DMS153 treated with DMSO at 0.1 percent for 48 hours (cell line): ENCODE data around the gene POLR2C.
"Not testable (repeated sequence)": the region's sequence is repeated elsewhere in the genome, so short reads cannot be mapped to it uniquely, and the experiment has no call there.

Experiments
- DNase-seq: peaks from one replicate; lab custom pipeline; 2025; ENCODE audit not compliant: unreplicated experiment; lab: John Stamatoyannopoulos, UW

The POLR2C gene

DNA sequence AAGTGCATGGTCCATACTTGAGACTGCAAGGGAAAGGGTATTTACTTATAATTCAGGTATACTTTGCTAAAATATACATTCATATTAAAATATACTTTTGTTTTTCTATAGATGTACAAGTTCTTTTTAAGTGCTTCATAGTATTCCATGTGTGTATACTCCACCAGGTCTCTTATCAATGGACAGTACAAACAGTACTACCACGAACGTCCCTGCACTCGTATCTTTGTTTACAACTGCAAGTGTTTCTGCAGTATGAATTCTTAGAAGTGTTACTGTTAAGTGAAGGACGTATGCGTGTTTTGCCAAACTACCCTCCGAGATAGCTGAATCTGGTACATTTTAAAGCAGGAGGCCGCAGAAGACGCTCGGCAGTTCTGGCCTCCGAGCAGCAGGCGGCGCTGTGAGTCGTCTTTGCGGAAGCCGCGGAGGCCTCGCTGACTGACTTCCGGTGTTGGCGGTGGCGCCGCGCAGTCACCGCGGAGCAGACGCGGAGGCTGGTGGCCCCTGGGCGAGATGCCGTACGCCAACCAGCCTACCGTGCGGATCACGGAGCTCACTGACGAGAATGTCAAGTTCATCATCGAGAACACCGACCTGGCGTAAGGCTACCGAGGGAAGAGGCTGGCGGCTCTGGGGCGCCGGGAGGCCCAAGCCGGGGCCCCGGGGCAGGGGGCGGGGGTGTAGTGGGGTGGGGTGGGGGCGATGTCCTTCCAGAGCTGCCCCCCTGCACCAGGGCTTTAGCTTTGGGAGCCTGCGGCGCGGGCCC lies at the start of gene POLR2C:
TSS of gene POLR2C (plus strand) at position 471 of the 769 bp plus-strand sequence. CDS start at position 517, 46 bp downstream.
- peak; percentile 75 for DNase-seq

DNA sequence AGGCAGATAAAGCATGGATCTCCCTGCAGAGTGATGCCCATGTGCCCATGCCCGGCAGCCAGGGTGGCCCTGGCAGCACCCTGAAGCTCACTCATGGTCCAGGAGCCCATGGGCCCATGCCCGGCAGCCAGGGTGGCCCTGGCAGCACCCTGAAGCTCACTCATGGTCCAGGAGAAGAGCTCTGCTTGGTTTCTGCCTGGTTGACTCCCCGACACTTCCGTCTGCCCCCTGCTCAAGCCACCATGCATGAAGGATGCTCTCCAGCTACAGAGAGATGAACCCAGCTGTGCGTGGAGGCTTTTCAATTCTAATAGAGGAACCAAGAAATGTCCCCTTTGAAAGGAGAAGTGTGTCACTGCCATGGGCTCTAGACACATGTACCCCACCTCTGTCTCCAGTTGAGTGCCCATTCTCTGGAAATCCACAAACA lies 49.2 kb upstream of the POLR2C start:
- no peak for DNase-seq

DNA sequence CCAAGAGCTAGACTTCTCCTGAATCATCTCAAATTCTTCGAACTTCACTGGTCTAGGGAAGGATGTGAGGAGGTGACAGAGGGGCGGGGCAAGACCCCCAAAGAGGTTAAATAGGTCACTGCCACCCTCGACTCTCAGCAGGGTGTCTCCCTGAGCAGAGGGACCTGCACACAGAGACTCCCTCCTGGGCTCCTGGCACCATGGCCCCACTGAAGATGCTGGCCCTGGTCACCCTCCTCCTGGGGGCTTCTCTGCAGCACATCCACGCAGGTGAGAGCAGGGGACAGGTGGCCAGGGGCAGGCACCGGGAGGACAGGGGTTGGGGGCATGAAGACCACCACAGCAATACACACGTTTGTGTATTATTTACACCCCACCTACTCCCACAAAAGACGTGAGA lies 48.7 kb upstream of the POLR2C start:
- no peak for DNase-seq

DNA sequence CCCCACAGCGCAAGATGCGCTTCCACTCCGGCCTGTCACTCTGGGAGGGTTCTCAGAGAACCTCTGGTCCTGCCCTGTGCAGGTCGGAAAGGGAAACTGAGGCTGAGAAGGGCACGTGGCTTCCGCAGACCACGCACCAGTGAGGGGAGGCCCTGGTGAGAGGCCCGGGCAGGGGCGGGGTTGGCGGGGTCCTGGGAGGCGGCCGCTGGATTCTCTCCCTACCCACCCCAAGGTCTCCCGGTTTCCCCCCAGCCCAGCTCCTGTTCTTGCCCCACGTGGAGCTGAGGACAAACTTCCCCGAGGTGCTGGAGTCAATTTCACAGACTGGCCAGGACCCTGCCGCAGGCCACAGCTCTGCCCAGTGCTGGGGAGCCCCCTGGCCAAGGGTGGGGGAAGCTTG lies 46.4 kb upstream of the POLR2C start:
- no peak for DNase-seq

DNA sequence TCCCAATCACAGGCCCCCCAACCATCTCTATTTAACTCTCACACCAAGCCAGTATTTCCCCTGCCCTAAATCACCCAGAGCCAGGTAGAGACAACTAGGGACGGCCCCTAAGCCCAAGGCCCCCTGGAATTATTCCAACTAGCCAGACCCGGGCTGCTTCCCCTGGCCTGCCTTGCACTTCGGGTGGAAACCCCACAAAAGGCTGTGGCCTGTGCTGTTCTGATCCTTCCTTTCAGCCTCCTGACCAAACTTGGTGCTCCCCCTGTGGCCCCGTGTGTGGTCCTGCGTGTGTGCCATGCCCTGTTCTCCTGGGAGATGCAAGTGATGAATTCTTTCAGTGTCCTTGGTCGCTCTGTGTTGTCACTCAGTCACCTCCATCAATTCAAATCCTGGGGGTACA lies 43.0 kb upstream of the POLR2C start:
- no peak for DNase-seq

DNA sequence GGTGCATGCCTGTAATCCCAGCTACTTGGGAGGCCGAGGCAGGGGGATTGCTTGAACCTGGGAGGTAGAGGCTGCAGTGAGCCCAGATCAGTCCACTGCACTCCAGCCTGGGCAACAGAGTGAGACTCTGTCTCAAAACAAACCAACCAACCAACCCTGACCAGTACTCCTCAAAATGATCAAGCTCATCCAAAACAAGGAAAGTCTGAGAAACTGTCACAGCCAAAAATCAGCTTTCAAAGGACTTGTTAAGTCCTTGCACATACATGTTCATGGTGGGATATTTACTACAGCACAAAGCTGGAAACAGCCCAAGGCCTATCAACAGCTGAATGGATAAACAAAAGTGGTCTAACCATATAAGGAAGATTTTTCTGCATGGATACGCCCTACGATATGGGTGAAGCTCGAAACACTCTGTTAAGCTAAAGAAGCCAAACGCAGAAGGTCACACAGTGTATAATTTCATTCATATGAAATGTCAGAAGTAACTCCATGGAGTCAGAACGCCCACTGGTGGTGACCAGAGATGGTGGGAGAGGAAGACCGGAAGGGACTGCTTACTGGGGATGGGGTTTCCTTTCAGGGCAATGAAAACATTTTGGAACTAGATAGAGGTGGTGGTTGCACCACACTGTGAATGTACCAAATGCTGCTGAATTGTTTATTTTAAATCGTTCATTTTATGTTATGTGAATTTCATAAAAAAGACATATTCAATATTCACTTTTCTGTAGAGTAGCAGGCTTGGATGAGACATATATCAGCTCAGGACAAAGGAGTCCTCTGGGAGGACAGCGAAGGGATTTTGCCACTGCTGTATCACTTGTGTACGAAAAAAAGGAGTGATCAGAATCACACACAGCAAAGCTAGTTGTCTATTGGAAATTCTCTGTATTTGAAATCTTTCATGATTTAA lies 40.2 kb upstream of the POLR2C start:
- DNase-seq: no peak

DNA sequence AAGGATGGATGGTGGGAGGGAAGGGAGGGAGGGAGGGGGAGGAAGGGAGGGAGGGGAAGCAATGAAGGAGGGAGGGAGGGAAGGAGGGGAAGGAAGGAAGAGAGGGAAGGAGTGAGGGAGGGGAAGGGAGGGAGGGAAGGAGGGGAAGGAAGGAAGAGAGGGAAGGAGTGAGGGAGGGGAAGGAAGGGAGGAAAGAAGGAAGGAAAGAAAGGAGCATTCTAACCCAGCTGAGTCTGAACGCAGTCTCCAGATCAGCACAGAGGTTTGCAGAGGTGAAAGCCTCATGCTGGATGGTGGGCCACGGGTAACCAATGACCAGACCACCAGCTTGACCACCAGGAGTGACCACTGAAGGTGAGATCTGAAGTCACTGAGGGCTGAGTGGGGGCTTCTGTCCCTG lies 39.3 kb upstream of the POLR2C start:
- DNase-seq: no peak

DNA sequence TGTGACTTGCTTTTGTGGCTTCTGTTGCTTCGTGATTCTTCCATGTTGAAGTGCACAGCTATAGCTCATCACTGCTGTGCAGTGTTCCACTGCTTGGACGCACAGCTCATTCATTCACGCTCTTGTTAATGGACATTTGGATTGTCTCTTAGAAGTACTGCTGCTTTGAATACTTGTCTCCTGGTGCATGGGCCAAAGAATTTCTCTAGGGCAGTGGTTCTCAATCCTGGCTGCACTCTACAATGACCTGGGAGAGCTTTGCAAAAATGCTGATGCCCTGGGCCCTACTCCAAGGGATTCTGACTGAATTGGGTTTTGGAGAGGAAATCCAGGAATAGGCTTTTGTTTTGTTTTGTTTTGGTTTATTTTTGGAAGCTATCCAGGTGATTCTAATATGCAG lies 37.9 kb upstream of the POLR2C start:
- DNase-seq: no peak

DNA sequence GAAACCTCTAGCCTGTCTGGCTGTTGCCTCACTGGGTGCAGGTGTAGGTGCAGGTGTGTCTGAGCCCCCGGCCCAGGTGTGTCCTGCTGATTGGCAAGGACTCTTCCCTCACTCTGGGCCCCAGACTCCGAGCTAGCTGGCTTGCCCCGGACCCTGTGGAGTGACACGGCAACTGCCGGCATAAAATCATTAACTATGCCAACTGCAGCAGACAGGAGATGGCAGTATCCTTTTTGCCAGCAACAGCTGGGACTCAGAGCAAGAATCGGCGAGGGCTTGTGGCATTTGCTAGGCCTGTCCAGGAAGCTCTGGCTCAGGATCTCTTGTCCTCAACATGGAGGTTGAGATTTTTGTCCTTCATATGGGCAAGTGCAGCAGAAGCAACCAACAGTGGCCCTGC lies 36.1 kb upstream of the POLR2C start:
- no peak for DNase-seq

DNA sequence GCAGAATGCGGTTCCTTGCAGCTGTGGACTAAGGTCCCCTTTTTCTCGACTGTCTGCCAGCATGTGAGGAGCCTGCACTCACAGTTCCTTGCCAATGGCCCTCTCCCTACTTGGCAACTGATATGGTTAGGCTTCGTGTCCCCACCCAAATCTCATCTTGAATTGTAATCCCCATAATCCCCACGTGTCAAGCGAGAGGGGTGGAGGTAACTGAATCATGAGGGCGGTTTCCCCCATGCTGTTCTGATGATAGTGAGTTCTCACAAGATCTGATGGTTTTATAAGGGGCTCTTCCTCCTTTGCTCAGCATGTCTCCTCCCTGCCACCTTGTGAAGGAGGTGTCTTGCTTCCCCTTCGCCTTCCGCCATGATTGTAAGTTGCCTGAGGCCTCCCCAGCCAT lies 35.2 kb upstream of the POLR2C start:
- no peak for DNase-seq

DNA sequence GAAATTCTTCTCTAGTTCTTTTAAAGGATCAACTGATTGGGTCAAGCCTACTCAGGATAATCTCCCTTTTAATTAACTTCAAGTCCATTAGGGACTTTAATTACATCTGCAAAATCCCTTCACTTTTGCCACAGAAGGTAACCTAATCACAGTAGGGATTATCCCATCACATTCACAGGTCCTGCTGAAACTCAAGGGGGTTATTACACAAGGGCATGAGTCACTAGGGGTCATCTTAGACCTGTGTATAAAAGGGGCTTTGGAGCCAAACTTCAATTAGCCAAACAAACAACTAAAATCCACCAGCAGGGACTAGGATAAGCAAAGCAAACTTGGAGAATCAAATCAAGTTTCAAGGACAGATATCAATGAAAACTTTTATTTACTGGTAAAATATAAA lies 34.7 kb upstream of the POLR2C start:
- no peak for DNase-seq

DNA sequence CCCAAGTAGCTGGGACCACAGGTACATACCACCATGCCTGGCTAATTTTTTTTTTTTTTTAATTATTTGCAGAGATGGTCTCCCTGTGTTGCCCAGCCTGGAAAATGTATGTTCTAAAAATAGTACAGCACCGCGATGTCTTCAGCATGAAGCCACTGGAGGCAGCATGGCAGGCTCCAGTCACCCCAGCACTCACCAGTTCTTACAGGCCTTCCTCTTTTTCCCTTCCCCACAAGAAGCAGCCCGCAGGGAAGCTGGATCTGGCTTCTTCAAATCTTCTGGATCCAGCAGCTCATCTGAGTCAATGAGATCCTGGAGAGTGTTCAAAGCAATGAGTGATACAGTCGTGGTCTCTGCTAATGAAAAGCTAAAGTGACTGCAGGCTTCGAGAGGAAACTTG lies 31.5 kb upstream of the POLR2C start:
- no peak for DNase-seq

DNA sequence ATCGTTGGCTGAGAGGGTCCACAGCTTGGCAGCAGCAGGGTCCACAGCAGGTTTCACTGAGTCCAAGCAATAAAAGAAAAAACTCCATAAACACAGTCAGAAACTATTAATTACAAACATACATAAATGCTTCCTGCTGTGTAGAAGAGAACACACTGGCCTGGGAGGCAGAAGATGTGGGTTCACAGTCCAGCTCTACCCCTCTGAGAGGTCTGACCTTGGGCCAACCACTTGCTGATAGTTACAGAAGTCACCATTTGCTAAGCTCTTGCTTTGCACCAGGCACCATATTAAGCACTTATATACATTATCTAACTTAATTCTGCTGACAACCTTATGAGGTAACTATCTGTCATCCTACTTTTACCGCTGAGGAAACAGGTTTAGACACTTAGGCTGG lies 30.0 kb upstream of the POLR2C start:
- no peak for DNase-seq

DNA sequence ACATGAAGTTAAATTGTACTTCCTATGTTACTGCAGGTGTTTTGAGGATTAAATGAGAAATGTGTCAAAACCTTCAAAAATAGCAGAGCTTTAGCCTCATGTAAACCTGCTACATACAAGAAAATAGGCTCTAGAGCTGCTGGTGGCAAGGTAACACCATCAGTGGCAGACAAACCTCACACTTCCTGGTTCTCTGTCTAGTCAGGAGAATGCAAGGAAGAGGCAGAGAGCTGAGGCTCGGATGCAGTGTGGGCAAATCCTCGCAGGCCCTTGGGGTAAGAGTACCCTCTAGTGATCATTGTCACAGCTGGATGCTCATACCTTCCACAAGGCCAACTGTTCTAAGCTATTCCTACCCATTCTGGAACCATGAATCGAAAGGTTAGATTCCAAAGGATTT lies 29.5 kb upstream of the POLR2C start:
- DNase-seq: no peak

DNA sequence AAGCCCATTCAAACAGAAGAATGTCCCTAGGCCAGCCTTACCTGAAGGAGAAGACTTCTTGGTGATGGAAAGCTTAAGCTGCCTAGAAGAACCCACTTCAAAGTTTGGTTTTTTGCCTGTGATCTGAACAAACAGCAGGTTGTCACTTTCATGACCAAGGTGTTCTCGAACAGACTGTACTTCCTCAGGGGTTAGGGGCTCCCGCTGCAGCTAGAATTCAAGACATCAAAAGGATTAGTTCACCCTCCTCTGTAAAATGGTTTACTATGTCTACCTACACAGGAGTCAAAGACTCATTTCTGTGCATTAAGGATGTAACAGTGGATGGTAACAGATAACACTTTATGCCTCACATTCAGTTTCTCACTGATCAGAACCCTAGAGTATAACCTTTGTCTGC lies 28.5 kb upstream of the POLR2C start:
- no peak for DNase-seq

DNA sequence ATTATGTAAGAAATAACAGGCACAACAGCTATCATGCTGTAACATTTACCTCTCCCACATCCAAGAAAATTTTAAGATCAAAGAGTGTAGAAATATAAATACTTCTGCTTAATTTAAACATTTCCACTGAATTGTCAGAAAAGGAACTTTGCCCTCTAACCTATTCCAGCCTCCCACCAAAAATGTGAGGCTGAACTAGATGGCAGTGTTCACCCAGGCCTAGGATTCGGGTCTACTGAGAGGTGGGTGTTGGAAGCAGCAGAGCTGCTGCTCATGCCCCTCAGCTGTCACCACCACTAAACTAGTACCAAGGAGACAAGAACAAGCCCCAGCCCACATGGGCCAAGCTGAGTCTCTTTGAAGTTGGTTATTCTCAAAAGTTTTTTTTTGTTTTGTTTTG lies 26.6 kb upstream of the POLR2C start:
- no peak for DNase-seq

DNA sequence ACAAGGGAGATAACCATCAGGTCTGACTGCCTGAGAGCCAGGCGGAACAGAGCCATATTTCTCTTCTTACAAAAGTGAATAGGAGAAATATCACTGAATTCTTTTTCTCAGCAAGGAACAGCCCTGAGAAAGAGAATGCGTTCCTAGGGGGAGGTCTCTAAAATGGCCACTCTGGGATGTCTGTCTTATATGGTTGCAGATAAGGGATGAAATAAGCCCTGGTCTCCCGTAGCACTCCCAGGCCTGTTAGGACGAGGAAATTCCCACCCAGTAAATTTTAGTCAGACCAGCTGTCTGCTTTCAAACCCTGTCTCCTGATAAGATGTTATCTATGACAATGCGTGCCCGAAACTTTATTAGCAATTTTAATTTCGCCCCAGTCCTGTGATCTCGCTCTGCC lies 22.5 kb upstream of the POLR2C start:
- not testable (repeated sequence) for DNase-seq

DNA sequence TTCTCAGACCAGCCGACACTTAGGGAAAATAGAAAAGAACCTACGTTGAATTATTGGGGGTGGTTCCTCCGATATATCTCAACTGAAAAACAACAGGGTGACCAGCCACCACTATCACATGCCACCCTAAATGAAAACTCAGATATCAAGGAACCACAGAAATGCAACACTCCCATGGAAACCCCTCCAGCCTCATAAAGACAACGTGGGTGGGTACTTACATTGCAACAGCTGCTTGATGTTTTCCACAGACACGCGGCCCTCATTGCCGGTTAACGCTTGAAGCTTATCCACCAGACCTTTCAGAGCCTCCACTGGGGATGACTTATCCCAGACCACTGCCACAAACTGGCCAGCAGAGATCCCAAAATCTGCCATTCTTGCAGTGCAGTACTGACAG lies 21.9 kb upstream of the POLR2C start:
- DNase-seq: not testable (repeated sequence)

DNA sequence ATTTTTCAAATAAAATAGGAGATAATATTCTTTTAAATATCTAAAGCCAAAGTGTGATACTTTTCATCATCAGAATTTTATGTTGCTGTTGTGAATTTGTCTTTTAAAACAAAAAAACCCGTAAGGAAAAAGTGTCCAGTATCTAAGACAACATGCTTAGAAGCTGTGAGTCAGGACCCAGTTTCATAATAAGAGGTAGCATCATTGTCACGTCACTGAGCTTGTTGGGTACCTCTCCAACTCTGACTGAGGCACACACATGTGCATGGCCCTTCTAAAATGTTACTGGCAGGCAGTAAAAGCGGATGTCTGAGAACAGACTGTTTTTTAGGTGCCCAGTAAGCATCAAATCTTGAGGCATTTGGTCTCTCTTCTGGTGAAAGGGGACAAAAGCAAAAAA lies 17.8 kb upstream of the POLR2C start:
- no peak for DNase-seq

DNA sequence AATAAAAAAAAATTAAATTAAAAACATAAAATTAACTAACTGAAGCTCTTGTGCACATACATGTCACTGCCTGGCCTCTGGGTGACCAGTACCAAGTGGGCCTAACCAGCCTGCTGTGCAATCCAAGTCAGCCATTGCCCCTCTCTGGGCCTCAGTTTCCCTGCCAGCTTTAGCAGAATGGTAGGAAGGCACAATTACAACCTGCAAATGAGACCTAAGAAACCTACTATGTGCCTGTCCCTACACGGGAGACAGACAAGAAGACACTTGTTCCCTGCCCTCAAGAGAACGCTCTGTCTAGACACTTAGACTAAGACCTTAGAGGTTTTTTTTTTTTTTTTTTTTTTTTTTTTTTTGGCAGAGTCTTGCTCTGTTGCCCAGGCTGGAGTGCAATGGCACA lies 17.0 kb upstream of the POLR2C start:
- no peak for DNase-seq

DNA sequence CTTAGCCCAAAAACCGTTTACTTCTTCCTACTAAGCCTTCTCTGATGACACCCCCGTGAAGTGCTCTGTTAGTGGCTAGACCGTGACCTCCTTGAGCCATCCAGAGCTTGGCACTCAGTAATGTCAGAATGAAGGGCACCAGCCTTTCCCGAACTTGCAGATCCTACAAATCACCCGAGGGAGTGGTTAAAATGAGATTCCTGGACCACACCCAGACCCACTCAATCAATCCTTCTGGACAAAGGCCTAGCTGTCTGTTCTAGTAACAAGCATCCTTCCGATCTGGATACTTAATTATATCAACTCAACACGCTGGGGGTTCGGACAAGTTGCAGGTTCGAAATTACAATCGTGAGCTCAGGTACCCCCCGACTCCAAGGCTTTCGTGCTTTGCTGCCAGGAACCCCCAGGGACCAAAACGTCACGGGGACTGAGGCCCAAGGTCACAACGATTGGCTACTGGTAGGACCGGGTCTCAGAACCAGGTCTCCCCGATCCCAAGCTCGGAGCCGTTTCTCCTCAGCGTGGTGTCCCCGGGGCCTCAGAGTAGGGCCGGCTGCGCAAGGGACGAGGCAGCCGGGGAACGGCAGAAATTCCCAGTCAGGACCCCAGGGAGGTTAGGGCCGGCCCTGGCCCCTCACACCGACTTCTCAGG lies 15.8 kb upstream of the POLR2C start:
- DNase-seq: no peak
